Panc1 (cell line): ENCODE results near the gene GOLGA6L10.
"Not testable (repeated sequence)": the region's sequence is repeated elsewhere in the genome, so short reads cannot be mapped to it uniquely, and the experiment has no call there.

Experiments
- CTCF ChIP-seq: fragments of 450-650 bp; IDR thresholded peaks from 2 replicates; pipeline ENCODE4 v1.5.1; 2017; ENCODE audit warnings: mild to moderate bottlenecking
- REST ChIP-seq, 2 experiments: IDR thresholded peaks; 2 replicates each; pipeline ENCODE4 v1.6.1; 2011 to 2012; ENCODE audit warnings: low read depth in 2 of 2, control low read depth in 1 of 2, low read length in 1 of 2, mild to moderate bottlenecking in 1 of 2, moderate library complexity in 1 of 2; ENCODE audit not compliant: insufficient read depth in 1 of 2

- not testable (repeated sequence) for TF ChIP-seq CTCF; REST (IDR thresholded peaks at IDR 0.05; ENCODE audit: insufficient read depth in 1 of 2, low read depth in 2 of 2, low read length in 1 of 2)
These were observed 15.4 kb downstream of the GOLGA6L10 start for GRCh38 chr15:82333603-82334553.
